Activated CD8-positive, alpha-beta memory T cell treated with anti-CD3 and anti-CD28 coated beads for 1 hour (primary cell): ENCODE results near the gene TMEM41A.

Experiments used
- DNase-seq, 2 donors: peaks; one replicate each; pipeline ENCODE4 v3.0.0-alpha.2; 2020; ENCODE audit warnings: low read depth in 1 of 2; ENCODE audit errors: extremely low read depth in 1 of 2

TMEM41A gene

DNA sequence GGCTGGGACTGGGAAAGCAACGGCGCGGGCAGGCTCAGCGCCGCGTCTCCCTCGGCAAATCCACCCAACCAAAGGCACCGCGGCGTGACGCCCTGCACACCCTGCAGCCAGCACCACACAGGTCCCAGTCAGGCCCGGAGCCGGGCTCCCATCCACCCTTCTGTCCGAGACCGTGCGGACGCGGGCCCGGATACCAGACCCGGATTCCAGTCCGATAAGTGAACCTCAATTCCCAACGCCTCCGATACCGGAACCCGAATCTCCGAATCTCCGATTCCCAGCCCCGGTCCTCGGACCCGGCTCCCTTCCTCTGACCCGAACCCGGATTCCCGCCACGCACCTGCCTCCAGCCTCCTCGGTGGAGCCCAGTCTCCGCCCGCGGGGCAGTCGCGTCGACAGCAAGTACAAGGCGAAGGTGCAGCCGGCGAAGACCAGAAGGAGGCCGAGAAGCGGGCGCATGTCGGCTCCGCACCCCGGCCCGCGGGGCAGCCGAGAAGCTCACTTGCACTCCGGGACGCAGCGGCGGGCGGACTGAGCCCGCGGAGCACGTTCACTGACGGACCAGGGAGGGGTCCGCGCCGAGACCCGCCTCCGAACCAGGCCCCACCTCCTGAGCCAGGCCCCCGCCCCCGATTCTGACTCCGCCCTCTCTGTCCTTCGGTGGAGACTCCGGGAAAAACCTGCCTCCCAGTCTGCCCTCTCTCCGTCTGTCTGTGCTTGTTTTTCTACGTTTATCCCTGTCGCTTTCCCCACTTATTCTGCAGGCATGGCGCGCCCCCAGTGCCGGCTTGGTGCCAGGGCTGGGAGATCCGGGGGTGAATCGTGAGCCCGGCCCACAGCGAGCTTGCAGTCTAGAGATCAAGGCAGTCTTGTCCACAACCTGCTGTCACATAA, at the start of gene TMEM41A:
Gene TMEM41A, minus strand, starts transcription at position 533 of the 894 bp plus-strand sequence. Its CDS starts 74 bp downstream, at position 459.
- peak; percentile 60 to 82 for DNase-seq

DNA sequence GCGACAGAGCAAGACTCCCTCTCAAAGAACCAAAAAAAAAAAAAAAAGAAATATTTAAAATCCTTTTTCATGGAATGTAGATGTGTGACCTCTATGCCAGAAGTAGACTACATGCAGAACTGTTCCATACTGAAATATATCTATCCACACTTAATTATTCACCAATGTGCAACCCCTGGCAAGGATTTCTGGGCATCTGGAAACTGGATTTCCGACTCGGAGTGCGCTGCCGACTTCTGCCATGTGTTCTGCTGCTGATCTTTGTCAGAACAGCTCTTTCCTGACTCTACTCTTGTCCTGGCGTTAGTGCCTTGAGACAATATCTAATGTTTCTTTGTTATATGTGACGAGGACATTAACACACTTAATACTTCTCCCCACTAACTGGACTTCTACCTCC, 41.9 kb upstream of the TMEM41A start:
- DNase-seq = no peak

DNA sequence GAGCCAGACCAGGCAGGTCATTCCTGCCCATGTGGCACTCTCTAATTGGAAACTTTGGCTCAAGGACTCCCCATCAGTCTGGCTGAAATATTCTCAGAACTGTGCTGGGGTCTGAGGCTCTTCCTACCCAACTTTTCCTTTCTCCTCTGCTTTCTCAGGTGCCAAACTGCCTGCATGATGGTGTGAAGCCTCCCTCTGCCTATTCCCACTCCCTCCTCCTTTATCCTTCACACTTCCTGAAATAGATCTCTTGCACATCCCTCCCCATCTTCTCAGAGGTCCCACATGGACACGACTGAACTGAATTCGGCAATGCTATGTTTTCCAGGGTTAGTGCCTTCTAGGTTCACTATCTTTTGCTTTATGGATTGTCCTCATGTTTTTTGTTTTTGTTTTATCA, 41.1 kb upstream of the TMEM41A start:
- DNase-seq = no peak

- no peak for DNase-seq
Observed at GRCh38 chr3:185537369-185537970, 38.6 kb upstream of the TMEM41A start.

- DNase-seq = no peak
Observed at GRCh38 chr3:185534511-185534910, 35.7 kb upstream of the TMEM41A start.

GRCh38 chr3:185532901-185533300, 34.1 kb upstream of the TMEM41A start:
- no peak for DNase-seq

GRCh38 chr3:185530856-185531255, 32.0 kb upstream of the TMEM41A start:
- no peak for DNase-seq

- no peak for DNase-seq
Observed at GRCh38 chr3:185528532-185528931, 29.7 kb upstream of the TMEM41A start.

GRCh38 chr3:185527364-185527763, 28.5 kb upstream of the TMEM41A start:
- DNase-seq = no peak

DNA sequence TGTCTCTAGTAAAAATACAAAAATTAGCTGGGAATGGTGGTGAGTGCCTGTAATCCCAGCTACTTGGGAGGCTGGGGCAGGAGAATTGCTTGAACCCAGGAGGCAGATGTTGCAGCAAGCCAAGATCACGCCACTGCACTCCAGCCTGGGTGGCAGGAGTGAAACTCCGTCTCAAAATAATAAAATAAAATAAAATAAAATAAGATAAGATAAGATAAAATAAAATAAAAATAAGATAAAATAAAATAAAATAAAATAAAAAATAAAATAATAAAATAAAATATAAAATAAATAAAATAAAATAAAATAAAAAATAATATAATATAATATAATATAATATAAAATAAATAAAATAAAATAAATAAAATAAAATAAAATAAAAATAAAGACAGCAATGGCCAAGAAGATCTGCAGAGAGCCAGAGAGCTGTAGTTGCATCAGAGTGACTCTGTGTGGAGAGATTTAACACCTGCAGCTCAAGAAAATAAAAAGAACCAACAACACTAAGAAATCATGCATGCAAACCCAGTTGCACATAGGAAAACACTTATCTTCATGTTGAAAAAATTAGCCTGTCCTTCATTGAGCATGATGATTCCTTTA, 27.6 kb upstream of the TMEM41A start:
- DNase-seq = no peak

DNA sequence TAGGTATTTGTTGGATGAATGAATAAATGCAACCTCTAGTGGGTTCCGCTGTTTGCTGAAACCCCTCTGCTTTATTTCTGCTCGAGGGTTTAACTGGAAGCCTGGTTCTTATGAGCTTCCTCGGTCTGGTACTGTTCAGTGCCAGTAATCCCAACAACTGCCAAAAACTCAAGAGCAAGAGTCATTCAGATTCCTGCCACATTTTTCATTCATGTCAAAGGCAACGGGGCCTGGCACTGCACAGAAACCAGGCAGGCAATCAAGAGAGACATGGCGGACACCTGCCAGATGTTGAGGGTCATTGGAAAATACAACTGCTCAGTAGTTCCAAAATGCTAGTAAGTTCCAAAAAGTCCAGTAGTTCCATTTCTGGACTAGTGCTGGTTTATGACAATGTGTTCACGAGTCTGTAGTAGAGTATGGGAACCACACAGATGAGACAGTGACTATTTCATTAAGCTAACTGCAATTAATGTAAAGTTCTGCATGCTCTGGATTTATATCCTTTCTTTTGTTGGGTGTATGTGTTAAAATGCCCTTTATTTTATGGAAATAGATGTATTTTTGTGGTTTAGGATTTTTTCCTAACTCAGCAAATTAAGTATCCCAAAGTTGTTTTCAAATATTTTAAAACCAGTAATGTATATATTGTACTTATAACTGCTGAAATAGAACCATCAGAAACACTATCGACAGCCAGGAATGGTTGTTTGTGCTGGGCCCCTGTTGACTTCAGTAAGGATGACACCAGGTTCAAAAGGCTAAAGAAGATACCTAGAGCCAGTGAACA, 22.7 kb upstream of the TMEM41A start:
- DNase-seq = no peak

DNA sequence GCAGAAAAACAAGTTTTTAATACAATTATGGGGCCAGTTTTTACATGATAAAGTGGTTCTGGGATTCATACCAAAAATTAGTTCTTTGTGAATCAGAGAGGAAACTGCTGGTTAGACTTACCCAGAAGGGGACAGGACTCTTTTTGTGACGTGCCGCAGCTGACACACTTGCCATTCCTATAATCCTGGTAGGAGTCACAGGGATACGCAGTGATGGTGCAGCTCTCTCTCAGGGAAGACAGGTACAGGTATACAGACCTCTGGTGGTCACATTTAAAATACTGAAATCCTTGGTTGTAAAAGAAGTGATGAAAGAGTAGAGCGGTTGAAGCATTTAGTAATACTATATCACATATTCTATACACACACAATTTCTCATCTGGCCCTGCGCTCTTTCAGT, 20.2 kb upstream of the TMEM41A start:
- DNase-seq = no peak

DNA sequence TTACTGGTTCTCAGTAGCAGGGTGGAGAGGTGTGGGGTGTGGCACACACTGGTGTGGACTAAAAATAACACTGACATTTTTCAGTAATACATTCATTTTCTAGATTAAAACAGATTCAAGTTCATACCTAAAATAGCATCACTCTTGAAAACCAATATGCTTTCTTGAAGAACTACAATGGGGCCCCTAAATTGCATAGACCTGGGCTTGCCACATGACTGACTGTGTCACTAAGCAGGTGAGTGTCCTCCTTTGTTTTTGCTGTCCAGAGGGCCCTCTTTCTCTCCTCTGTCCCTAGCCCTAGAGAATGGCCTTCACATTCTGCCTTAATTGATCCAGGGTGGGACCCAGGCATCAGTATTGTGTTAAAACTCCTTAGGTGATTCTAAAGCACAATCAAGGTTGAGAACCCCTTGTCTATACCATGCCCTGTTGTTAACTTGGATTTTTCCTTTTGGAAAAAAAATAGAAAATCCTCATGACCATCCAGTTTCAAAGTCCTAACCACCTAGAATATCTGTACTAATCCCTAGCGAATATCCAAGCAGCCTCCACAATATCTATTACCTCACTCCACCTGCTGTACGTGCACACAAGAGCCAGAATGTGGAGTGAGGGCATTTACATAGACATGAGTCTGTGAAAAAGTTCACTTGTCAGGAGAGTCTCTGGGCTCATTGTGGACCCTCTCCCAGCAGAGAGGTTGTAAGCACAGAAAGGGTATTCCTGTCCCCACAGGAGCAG, 18.7 kb upstream of the TMEM41A start:
- DNase-seq = no peak

DNA sequence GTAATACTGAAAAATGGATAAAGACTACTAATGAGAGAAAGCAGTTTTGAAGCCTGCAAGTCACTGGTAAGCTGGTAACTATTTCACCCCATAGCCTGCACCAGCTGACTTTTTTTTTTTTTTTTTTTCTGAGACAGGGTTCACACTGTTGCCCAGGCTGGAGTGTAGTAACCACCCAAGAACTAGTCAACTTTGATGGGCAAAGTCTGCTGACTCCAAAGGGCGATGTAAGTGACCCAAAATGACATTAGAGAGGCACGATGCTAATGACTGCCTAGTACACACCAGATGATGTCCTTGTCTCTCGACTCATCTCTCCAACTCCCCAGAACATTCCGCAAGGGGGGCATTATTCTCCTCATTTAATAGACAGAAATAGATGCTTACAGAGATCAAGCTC, 12.9 kb upstream of the TMEM41A start:
- DNase-seq = no peak

DNA sequence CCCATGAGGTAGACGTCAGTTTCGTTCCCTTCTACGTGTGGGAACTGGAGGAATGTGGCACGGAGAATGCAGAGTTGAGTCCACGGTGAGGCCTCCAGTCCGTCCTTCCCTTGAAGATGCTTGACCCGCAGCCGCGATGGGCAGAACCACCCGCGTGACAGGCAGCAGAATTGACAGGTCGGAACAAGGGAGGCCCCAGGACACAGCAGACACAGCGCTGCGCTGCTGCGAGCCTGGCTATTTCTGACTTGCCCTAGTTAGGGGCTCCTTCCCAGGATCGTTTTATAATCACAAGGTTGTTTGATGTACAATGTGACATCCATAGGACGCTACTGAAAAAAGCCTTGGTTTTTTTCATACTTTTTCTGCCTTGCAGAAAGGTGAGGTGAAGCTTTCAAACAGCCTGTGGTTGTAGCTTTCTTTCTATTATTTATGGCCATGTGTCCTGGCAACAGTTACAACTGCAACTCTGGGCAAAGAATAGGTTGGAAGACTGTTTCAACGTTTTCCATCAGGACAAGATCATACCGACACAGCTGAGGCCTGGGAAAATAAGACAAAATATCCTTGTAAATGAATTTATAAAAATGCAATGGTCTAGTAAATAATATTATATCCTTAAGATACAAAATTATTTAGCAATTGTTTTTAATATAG, 9.6 kb upstream of the TMEM41A start:
- DNase-seq = no peak

GRCh38 chr3:185507883-185508282, 9.0 kb upstream of the TMEM41A start:
- DNase-seq = no peak

GRCh38 chr3:185504636-185505035, 5.8 kb upstream of the TMEM41A start:
- DNase-seq = no peak

DNA sequence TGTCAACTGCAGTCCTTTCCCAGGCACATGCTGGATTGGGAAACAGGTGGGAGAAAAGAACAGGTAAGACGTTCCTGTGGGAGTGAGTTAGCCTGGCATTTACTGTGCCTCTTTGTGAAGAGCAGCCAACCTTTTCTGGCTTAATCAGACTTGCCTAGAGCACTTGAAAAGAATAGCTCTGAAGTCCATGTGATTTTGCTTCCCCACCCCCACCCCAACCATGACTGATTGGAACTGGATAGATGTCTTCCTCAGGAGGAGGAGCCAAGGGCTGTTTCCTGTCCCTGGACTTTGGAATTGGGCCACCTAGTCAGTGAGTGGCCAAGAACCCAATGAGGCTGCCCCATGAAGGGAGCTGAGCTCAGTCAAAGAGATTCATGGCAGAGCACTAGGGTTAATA, 4.7 kb upstream of the TMEM41A start:
- no peak for DNase-seq

GRCh38 chr3:185502987-185503386, 4.2 kb upstream of the TMEM41A start:
- DNase-seq = no peak

DNA sequence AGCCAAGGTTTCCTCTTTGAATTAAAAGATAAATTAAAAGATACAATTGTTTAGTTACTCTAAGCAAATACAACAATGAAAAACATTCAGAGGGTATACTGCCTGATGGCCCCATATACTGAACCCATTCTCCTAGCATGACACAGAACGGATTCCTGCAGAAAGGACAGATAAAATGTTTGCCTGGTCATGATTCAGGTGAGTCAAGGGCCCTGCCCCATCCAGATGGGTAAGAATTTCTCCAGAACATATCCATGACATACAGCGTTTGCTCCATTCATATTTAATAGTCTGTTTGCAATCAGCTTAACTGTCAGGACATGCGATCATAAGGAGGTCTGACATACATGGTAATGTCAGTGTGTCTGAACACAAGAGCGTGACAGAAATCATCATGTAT, 8.6 kb downstream of the TMEM41A start:
- DNase-seq = no peak
